Measurements from ENCODE around the gene ARHGAP20.

Gene ARHGAP20

GRCh38 chr11:110752890-110753289 lies 40.7 kb upstream of the ARHGAP20 start:
- Histone ChIP-seq H3K4me1 (no peaks in the 10 kb centered on the region), H3K36me3 (no peaks in the 10 kb centered on the region), H3K4me2 (no peak overlapping the region), H3K9me3 (replicated peaks in 1 of 11) (peaks cover 8 to 30% (median 16%) of the 10 kb centered on the region in 11 experiments), H3K9ac (no peak overlapping the region), H3K27ac (no peak overlapping the region), H4K20me1 (no peaks in the 10 kb centered on the region), H3K27me3 (no peaks in the 10 kb centered on the region), H3K4me3 (no peak overlapping the region)
- no peak for TF ChIP-seq Cebpa-rat (IDR thresholded peaks at IDR 0.05)

- Histone ChIP-seq H3K9me3 (replicated peaks in 1 of 11) (peaks cover 8 to 30% (median 16%) of the 10 kb centered on the region in 11 experiments), H3K4me3 (no peak overlapping the region), H3K27me3 (no peaks in the 10 kb centered on the region), H3K36me3 (no peaks in the 10 kb centered on the region), H3K4me1 (no peaks in the 10 kb centered on the region), H4K20me1 (no peaks in the 10 kb centered on the region), H3K27ac (no peak overlapping the region), H3K4me2 (no peak overlapping the region), H3K9ac (no peak overlapping the region)
- no peak for TF ChIP-seq Cebpa-rat (IDR thresholded peaks at IDR 0.05)
These were observed 37.9 kb upstream of the ARHGAP20 start for GRCh38 chr11:110750100-110750499.

GRCh38 chr11:110747531-110747930 lies 35.3 kb upstream of the ARHGAP20 start:
- no peak for TF ChIP-seq Cebpa-rat (IDR thresholded peaks at IDR 0.05)
- Histone ChIP-seq H3K9ac (no peak overlapping the region), H3K9me3 (replicated peaks in 1 of 11) (peaks cover 0 to 15% (median 2%) of the 10 kb centered on the region in 11 experiments; a peak in 17 of 22 replicates), H3K27ac (no peak overlapping the region), H3K4me1 (no peaks in the 10 kb centered on the region), H3K27me3 (no peaks in the 10 kb centered on the region), H4K20me1 (no peaks in the 10 kb centered on the region), H3K4me3 (no peak overlapping the region), H3K36me3 (no peaks in the 10 kb centered on the region), H3K4me2 (no peak overlapping the region)

GRCh38 chr11:110738641-110739040 lies 26.4 kb upstream of the ARHGAP20 start:
- Histone ChIP-seq H3K27me3 (no peaks in the 10 kb centered on the region), H3K36me3 (no peaks in the 10 kb centered on the region), H3K9ac (no peak overlapping the region), H3K4me1 (no peaks in the 10 kb centered on the region), H4K20me1 (no peaks in the 10 kb centered on the region), H3K4me3 (no peak overlapping the region), H3K27ac (no peak overlapping the region), H3K4me2 (no peak overlapping the region), H3K9me3 (replicated peaks in 1 of 11) (0 out of 22 replicates have a peak, but pooled peaks cover 0 to 5% (median 0%) of the 10 kb centered on the region in 11 experiments)
- TF ChIP-seq Cebpa-rat (IDR thresholded peaks at IDR 0.05) = no peak

GRCh38 chr11:110737593-110737992 lies 25.4 kb upstream of the ARHGAP20 start:
- H4K20me1 ChIP-seq = no peaks in the 10 kb centered on the region
- no peak overlapping the region for H3K4me2 ChIP-seq
- 0 out of 22 replicates have a peak, but pooled peaks cover 0 to 5% (median 0%) of the 10 kb centered on the region in 11 experiments for H3K9me3 ChIP-seq (replicated peaks in 1 of 11)
- no peak for TF ChIP-seq Cebpa-rat (IDR thresholded peaks at IDR 0.05)
- H3K4me3 ChIP-seq = no peak overlapping the region
- no peaks in the 10 kb centered on the region for H3K36me3 ChIP-seq
- H3K27ac ChIP-seq = no peak overlapping the region
- no peaks in the 10 kb centered on the region for H3K4me1 ChIP-seq
- H3K27me3 ChIP-seq = no peaks in the 10 kb centered on the region
- H3K9ac ChIP-seq = no peak overlapping the region

GRCh38 chr11:110736171-110736553 lies 23.9 kb upstream of the ARHGAP20 start:
- Histone ChIP-seq H3K27ac (no peak overlapping the region), H3K9me3 (replicated peaks in 1 of 11) (no peaks in the 10 kb centered on the region), H4K20me1 (no peaks in the 10 kb centered on the region), H3K4me1 (no peaks in the 10 kb centered on the region), H3K27me3 (no peaks in the 10 kb centered on the region), H3K4me3 (no peak overlapping the region), H3K4me2 (no peak overlapping the region), H3K36me3 (no peaks in the 10 kb centered on the region), H3K9ac (no peak overlapping the region)
- TF ChIP-seq Cebpa-rat (IDR thresholded peaks at IDR 0.05) = no peak

GRCh38 chr11:110735455-110736170 lies 23.4 kb upstream of the ARHGAP20 start:
- Histone ChIP-seq H3K27ac (no peak overlapping the region), H3K9me3 (replicated peaks in 1 of 11) (no peaks in the 10 kb centered on the region), H3K4me1 (no peaks in the 10 kb centered on the region), H3K36me3 (no peaks in the 10 kb centered on the region), H3K4me3 (no peak overlapping the region), H3K4me2 (no peak overlapping the region), H3K9ac (no peak overlapping the region), H4K20me1 (no peaks in the 10 kb centered on the region), H3K27me3 (no peaks in the 10 kb centered on the region)
- TF ChIP-seq Cebpa-rat (IDR thresholded peaks at IDR 0.05) = no peak

DNA sequence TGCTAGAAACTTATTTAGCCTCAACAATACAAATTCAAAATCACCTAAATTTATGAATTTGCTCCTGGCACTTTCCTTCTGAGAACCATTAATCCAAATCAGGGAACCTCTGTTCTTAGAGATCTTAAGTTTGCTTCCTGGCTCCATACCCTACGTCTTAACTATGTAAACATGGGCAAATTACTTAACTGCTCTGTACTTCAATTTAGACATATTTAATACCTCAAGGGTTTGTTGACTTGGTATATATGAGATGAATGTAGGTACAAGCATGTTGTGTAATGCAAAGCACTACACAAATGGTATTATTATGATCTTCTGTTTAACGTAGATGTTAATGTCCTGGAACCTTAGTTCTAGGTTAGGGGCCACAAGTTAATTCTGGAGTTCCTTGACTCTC lies 22.6 kb upstream of the ARHGAP20 start:
- Histone ChIP-seq H3K4me1 (no peaks in the 10 kb centered on the region), H3K4me2 (no peak overlapping the region), H3K27ac (no peak overlapping the region), H3K9ac (no peak overlapping the region), H3K27me3 (no peaks in the 10 kb centered on the region), H4K20me1 (no peaks in the 10 kb centered on the region), H3K4me3 (no peak overlapping the region), H3K36me3 (no peaks in the 10 kb centered on the region), H3K9me3 (replicated peaks in 1 of 11) (no peaks in the 10 kb centered on the region)
- no peak for TF ChIP-seq Cebpa-rat (IDR thresholded peaks at IDR 0.05)

- H3K27ac ChIP-seq = no peak overlapping the region
- TF ChIP-seq Cebpa-rat (IDR thresholded peaks at IDR 0.05) = no peak
These were observed 18.5 kb upstream of the ARHGAP20 start for GRCh38 chr11:110730773-110731172.

GRCh38 chr11:110728883-110729282 lies 16.6 kb upstream of the ARHGAP20 start:
- Histone ChIP-seq H3K4me2 (no peak overlapping the region), H3K4me1 (no peaks in the 10 kb centered on the region), H3K9me3 (replicated peaks in 1 of 11) (peaks cover 0 to 6% (median 0%) of the 10 kb centered on the region in 11 experiments; a peak in 6 of 22 replicates), H3K27ac (no peak overlapping the region), H3K27me3 (no peaks in the 10 kb centered on the region), H3K4me3 (no peak overlapping the region), H4K20me1 (no peaks in the 10 kb centered on the region), H3K36me3 (no peaks in the 10 kb centered on the region), H3K9ac (no peak overlapping the region)
- no peak for TF ChIP-seq Cebpa-rat (IDR thresholded peaks at IDR 0.05)

More at GRCh38 chr11:110730773-110731172, 18.5 kb upstream of the ARHGAP20 start:
- no peaks in the 10 kb centered on the region for H3K4me1 ChIP-seq
- no peaks in the 10 kb centered on the region for H3K36me3 ChIP-seq
- H3K4me3 ChIP-seq = no peak overlapping the region
- peaks cover 0 to 6% (median 0%) of the 10 kb centered on the region in 11 experiments; a peak in 6 of 22 replicates for H3K9me3 ChIP-seq (replicated peaks in 1 of 11)
- H3K4me2 ChIP-seq = no peak overlapping the region
- no peaks in the 10 kb centered on the region for H3K27me3 ChIP-seq
- no peak overlapping the region for H3K9ac ChIP-seq
- no peaks in the 10 kb centered on the region for H4K20me1 ChIP-seq

All from BLaER1 treated with 17β-estradiol and CSF1 and Interleukin-3, amounts not matched to agents 10 nM and 100 nM (cell line).